HG03439 (cell line): ENCODE data around the gene ENPP7.

Experiments used
- ATAC-seq: cut with Tn5 transposase; IDR thresholded peaks from one replicate; pipeline ENCODE4 v1.9.1; 2021; ENCODE audit warnings: mild to moderate bottlenecking, moderate library complexity; ENCODE audit not compliant: unreplicated experiment

Gene ENPP7

GRCh38 chr17:79730437-79730768 is 340 bp upstream of the ENPP7 start:
- no peak for ATAC-seq

DNA sequence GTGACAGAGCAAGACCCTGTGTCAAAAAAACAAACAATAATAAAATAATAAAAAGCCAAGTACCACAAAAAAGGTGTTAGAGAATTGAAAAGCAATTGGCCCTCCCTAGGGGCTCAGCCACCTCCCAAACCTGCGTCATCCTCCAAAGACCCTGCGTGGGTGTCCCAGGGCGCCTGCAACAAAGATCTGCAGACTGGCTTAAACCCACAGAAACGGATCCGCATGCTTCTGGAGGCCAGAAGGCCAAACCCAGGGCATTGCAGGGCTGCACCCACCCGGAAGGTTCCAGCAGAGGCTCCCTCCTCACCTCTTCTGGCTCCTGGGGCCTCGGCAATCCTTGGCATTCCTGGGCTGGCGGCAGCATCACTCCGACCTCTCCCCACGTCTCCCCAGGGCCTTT is 1.5 kb downstream of the ENPP7 start:
- no peak for ATAC-seq

DNA sequence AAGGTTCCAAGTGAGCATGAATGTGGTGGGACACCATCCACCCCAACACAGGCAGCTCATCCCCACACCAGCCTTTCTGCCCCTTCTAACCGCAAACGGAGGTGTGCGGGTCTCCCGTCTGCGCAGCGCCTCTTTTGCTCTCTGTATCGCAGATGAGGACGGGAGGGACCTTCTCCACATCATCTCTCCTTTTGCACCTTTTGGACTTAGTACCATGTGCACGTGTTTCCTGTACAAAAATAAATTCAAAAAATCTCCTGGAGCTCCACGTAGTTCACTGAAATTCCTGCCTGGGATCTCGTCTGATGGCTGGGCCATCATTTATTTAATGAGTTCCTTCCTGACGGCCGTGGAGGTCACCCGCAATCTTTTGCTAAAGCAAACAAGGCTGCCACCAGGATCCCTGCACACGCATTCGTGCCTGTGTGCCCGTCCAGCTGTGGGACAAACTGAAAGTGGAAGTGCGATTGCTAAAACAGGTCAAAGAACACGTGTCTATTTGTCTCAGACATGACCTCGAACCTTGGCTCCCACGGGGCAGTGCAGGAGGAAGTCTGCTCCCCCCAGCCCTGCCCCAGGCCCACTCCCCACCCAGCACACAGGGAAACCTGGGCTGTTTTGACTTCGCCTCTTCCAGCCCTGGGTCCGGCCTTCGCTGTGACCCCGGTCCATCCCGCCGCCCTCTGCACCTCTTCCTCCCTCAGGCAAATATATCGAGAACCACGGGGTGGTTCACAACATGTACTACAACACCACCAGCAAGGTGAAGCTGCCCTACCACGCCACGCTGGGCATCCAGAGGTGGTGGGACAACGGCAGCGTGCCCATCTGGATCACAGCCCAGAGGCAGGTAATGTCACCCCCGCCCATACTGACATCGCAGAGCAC is 2.3 kb downstream of the ENPP7 start:
- no peak for ATAC-seq

DNA sequence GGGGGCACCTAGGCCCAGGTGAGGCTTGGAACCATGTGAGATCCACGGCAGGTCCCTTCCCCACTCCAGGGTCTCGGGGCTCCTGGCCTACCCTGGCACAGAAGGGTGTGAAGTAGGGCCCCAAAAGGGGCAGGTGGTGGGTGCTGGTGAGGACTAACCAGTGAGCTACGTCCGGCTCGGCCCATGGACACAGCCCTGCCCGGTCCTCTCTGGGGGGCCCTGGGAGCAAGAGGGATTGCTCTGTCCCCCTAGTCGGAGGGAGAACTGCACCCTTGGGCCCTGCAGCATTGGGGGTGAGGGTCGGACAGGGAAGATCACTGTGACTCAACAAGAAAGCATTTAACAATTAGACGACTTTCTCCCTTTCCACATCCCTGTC is 2.9 kb downstream of the ENPP7 start:
- no peak for ATAC-seq

- ATAC-seq = no peak
These were observed 4.4 kb downstream of the ENPP7 start for GRCh38 chr17:79735096-79735495.

- ATAC-seq = no peak
These were observed 6.5 kb downstream of the ENPP7 start for GRCh38 chr17:79737046-79737921.

DNA sequence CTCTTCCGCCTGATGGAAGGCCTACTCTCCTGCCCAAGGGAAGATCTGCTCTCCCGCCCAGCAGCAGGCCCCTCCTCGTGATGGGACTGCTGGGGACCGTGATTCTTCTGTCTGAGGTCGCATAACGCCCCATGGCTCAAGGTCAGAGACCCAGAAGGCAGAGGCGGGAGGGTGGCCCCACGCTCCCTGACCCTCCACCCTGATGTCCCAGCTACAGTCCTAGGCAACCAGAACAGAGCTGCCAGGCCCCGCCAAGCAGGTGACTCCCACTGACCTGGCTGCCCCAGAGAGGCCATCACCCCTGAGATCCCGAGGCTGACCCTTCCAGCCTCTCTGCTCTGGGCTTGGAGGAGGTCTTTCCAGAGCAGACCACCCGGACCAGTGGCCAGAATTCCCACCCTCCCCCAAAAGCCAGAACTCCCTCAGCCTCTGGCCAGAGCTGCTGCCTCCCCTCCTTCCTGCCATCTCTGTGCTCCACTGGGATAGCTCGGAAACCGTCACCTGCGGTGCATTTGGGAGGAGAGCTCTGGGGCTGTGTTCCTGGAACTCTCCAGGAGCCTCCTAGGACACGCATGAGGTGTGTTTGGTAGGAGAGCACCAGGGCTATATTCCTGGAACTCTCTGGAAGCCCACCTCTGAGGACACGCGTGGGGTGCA is 7.3 kb downstream of the ENPP7 start:
- ATAC-seq = no peak

DNA sequence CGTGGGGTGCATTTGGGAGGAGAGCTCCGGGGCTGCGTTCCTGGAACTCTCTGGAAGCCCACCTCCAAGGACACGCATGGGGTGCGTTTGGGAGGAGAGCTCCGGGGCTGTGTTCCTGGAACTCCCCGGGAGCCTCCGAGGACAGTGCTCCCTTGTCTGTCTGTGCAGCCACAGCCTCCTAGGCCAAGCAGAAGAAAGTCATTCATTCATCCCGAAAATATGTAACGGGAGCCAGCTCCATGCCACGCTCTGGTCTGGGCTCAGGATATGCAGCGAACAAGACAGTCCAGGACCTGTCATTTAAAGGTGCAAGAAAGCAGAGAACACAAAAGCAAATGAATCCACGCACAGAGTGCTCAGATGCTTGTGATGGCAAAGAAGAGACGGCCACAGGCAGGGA is 7.9 kb downstream of the ENPP7 start:
- no peak for ATAC-seq

DNA sequence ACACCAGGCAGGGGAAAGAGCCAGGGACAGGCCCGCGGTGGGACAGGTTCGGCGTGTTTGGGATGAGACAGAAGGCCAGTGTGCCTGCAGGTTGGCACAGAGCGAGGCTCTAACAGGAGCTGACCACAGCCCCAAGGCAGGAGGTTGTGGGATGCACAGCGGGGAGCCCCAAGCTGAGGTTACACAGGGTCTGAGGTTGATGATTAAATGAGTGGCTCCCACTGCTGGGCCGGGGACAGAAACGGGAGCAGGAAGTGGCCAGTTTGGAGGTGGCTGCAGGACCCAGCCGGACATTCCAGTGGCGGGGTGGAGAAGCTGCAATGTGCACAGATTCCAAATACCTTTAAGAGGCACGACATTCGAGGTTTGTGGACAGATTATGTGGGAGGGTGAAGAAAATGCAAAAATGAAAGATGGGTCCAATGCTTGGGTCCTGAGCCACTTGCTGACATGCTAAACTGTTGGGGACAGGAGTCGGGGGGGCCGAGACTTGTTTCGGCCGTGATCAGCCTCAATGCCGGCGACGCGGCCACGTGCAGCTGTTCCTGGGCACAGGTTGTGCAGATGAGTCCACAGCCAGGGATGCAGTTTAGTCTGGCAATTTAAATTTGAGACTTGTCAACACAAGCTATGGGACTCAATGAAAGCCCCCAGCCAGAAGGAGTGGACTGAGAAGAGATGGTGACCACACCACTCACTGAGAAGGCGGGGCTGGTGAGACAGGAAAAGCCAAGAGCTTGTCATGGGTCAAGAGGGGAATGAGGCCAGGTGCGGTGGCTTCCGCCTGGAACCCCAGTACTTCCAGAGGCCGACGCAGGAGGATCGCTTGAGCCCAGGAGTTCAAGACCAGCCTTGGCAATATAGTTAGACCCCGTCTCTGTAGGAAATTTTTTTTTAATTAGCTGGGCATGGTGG is 8.7 kb downstream of the ENPP7 start:
- no peak for ATAC-seq

- ATAC-seq = no peak
These were observed 9.7 kb downstream of the ENPP7 start for GRCh38 chr17:79740413-79740812.

DNA sequence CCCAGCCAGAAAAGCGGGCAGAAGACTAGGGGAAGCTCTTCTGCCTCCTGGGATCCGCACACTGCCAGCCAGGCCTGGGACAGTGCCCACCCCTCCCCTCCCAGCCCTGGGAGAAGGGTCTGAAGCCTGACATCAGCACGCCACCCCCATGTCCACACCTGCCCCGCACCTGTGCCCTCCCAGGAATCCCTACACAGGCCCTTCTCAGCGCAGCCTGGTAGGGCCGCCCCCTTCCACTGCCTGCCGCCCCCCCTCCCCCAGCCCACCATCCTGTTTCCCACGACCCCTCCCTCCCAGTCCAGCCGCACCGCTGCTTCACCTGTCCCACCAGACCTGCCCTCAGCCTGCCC is 10.6 kb downstream of the ENPP7 start:
- ATAC-seq = no peak

- ATAC-seq = no peak
These were observed 11.2 kb downstream of the ENPP7 start for GRCh38 chr17:79741751-79742588.

DNA sequence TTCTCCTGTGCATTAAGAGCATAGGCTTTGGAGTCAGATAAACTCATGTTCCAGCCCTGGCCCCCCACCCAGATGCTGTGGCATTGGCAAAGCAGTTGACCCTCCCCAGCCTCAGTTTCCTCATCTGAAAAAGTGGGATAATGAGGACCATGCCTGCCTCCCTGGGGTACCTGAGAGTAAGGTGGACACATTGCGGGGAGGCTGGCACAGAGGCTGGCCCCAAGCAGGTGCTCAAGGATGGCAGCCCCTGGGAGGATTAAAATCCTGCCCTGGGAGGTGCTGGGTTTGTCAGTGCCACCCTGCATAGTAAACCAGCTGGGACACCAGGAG is 11.8 kb downstream of the ENPP7 start:
- ATAC-seq = no peak

DNA sequence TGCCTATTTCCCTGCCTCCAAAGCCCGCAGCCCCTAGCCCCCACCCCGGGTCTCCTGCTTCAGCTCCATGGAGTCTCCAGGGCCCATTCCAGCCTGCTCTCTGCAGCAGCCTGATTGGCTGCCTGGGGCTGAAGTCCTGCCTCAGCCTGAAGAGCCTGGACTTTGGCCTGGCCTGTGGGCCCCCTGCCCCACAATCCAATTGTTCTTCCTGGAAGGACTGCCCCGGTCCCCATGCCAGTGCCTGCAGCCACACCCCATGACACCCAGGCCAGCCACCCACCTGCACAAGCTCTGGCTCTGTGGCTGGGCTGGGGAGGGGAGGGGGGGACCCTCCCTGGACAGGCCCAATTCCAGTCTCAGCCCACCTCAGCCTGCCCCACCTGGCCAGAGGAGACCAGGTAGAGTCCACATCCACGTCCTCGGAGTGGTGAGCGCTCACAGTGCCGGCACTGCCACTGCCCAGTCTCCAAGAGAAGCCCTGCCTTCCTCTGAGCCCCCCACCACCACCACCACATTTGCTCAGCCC is 12.3 kb downstream of the ENPP7 start:
- ATAC-seq = no peak

- no peak for ATAC-seq
These were observed 12.9 kb downstream of the ENPP7 start for GRCh38 chr17:79743614-79744013.

DNA sequence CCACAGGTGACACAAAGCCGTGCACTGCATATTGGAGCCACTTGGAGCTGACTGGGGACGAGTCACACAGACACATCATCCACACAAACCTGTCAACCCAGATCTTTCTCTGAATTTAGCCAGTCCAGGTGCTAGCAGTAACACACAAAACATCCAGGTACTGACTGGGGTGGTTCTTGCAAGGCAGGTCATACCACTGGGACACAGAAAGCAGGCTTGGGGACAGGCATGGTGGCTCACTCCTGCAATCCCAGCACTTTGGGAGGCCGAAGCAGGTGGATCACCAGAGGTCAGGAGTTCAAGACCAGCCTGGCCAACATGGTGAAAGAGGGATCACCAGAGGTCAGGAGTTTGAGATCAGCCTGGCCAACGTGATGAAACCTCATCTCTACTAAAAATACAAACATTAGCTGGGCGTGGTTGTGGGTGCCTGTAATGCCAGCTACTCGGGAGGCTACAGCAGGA is 14.9 kb downstream of the ENPP7 start:
- ATAC-seq = no peak

GRCh38 chr17:79746889-79747507 is 16.3 kb downstream of the ENPP7 start:
- no peak for ATAC-seq

DNA sequence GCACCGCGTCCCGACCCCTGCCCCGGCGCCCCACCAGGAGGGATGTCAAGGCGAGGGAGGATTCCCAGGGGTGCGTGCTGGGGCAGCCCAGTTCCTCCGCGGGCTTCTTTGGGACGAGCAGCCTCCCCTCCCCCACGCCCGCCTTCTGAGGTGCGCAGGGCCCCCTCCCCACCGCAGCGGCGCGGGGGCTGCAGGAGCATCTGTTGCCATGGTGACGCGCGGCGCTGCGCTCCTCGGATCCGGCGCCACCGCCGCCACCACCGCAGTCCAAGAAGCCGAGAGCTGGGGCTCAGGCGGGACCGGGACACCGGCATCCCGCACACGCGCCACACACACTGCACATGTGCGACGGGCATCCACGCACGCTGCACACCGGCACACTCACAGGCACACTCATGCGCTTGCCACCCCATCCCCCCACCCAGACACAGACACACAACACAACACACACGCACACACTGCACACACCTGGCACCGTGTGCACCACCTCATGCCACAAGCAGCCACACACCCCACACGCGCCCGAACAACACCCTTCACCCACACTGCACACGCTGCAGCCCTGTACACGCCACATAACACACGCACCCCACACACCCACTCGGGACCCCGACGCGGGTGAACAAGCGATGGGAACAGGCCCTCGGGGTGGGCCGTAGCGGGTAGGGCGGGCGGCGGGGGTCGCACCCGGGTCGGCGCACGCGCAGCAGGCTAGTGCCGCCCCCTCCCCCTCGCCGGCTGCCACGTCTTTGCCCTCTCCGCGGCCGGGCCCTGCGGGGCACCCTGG is 17.0 kb downstream of the ENPP7 start:
- no peak for ATAC-seq
